Measurements from ENCODE around the gene CRLF3. TPM values are rescaled to one million over a fixed set of nuclear protein-coding genes. Genes with fewer than 3 reads are reported as not detected.

Gene CRLF3
- total and polyA plus RNA-seq, 2 donors (not counting 1 experiment from before 2014, with no cell fraction given) = 31.6 to 83.2 TPM

GRCh38 chr17:30808785-30809286 lies 15.7 kb downstream of the CRLF3 start:
- peak; percentile 86 for DNase-seq
- H3K4me1 Mint-ChIP-seq = peaks cover 65% of the 10 kb centered on the region
- TF ChIP-seq EZH2 (IDR thresholded peaks at IDR 0.05; ENCODE audit: borderline replicate concordance, insufficient read depth, low read depth, low read length, poor library complexity, severe bottlenecking) = no peak
- no peak for TF ChIP-seq CTCF (IDR thresholded peaks at IDR 0.05)
- Histone ChIP-seq H3K9me3 (ENCODE audit: control extremely low read depth in 1 of 3, control insufficient read depth in 2 of 3, insufficient read depth in 1 of 3, low read length in 2 of 3) (no peaks in the 10 kb centered on the region), H3K27ac (ENCODE audit: low read length in 2 of 2) (peak overlapping the region; percentile 73 to 84), H3K4me2 (replicated peaks; ENCODE audit: low read depth, low read length, poor library complexity, severe bottlenecking) (peak overlapping the region; percentile 45), H3K9ac (ENCODE audit: low read length) (peak overlapping the region; percentile 10), H2AFZ (ENCODE audit: insufficient read depth, low read depth, low read length, poor library complexity, severe bottlenecking) (peak overlapping the region; percentile 16), H3K4me1 (ENCODE audit: control insufficient read depth in 2 of 2, insufficient read depth in 2 of 2, low read length in 2 of 2) (peaks cover 59 to 73% of the 10 kb centered on the region in 2 donors), H3K36me3 (replicated peaks in 1 of 2; ENCODE audit: control extremely low read depth in 1 of 2, control insufficient read depth in 1 of 2, extremely low read depth in 1 of 2, insufficient read depth in 2 of 2, low read length in 1 of 2) (peaks cover 1 to 7% of the 10 kb centered on the region in 2 experiments), H3K4me3 (ENCODE audit: control extremely low read depth in 1 of 5, extremely low read depth in 1 of 5, insufficient read depth in 1 of 5, low read depth in 2 of 5, low read length in 4 of 5) (peak overlapping the region in 4 of 5 experiments; percentile 11 to 41 (median 30)), H4K20me1 (ENCODE audit: control insufficient read depth, insufficient read depth, low read length, poor library complexity, severe bottlenecking) (no peaks in the 10 kb centered on the region), H3K79me2 (ENCODE audit: control insufficient read depth, insufficient read depth, low read length) (peaks cover 82% of the 10 kb centered on the region), H3K27me3 (replicated peaks in 1 of 4; ENCODE audit: control extremely low read depth in 1 of 4, control insufficient read depth in 3 of 4, insufficient read depth in 4 of 4, low read length in 3 of 4) (no peaks in the 10 kb centered on the region)
- intact Hi-C loops (cut with micrococcal nuclease) = loop anchor here (1.0 to 5.0 kb wide), 5 partner anchors 8 to 408 kb away; partner anchors contain the start of genes CRLF3, RNF135 and TEFM
- ChIA-PET CTCF (interaction anchor here (0.7 to 14.7 kb wide), 2 partner anchors 15 to 408 kb away, joined by 3 to 207 read pairs; partner anchors contain the start of gene CRLF3), POLR2A (interaction anchor here (1.3 to 5.0 kb wide), 2 partner anchors 13 to 23 kb away, joined by 3 to 66 read pairs; partner anchors contain the start of genes ATAD5 and CRLF3)
- H3K27me3 Mint-ChIP-seq = no peaks in the 10 kb centered on the region
- peak; percentile 96 for ATAC-seq (ENCODE audit: low read depth)
- H3K27ac Mint-ChIP-seq = peak overlapping the region; percentile 97
- 16% methylated on average over 6 of the region's 9 CpGs for WGBS (ENCODE audit: insufficient coverage)
- H3K9me3 Mint-ChIP-seq (ENCODE audit: insufficient read depth) = no peaks in the 10 kb centered on the region
- peak overlapping the region; percentile 87 for H3K4me3 Mint-ChIP-seq

- Mint-ChIP-seq H3K4me1 (peaks cover 58% of the 10 kb centered on the region), H3K9me3 (ENCODE audit: insufficient read depth) (peaks cover 2% of the 10 kb centered on the region), H3K27me3 (no peaks in the 10 kb centered on the region), H3K27ac (peak overlapping the region; percentile 83), H3K4me3 (peak overlapping the region; percentile 74)
- no peak for ATAC-seq (ENCODE audit: low read depth)
- H3K27ac ChIP-seq (ENCODE audit: low read length in 2 of 2) = peak overlapping the region; percentile 27 to 69
- peaks cover 4% of the 10 kb centered on the region for H4K20me1 ChIP-seq (ENCODE audit: control insufficient read depth, insufficient read depth, low read length, poor library complexity, severe bottlenecking)
- H3K9me3 ChIP-seq (ENCODE audit: control extremely low read depth in 1 of 3, control insufficient read depth in 2 of 3, insufficient read depth in 1 of 3, low read length in 2 of 3) = no peaks in the 10 kb centered on the region
- peaks cover 82% of the 10 kb centered on the region for H3K79me2 ChIP-seq (ENCODE audit: control insufficient read depth, insufficient read depth, low read length)
- ChIA-PET POLR2A (interaction anchor here (0.5 to 5.0 kb wide), 2 partner anchors 14 to 201 kb away, joined by 9 to 66 read pairs; partner anchors contain the start of gene CRLF3), CTCF (interaction anchor here (0.7 to 14.7 kb wide), 2 partner anchors 15 to 409 kb away, joined by 3 to 207 read pairs; partner anchors contain the start of gene CRLF3)
- DNase-seq = no peak
- H3K4me2 ChIP-seq (replicated peaks; ENCODE audit: low read depth, low read length, poor library complexity, severe bottlenecking) = peak overlapping the region; percentile 27
- WGBS (ENCODE audit: insufficient coverage) = no CpG with 5 or more reads among the region's 1 CpG
- H3K36me3 ChIP-seq (replicated peaks in 1 of 2; ENCODE audit: control extremely low read depth in 1 of 2, control insufficient read depth in 1 of 2, extremely low read depth in 1 of 2, insufficient read depth in 2 of 2, low read length in 1 of 2) = peaks cover 4 to 13% of the 10 kb centered on the region in 2 experiments
- H3K9ac ChIP-seq (ENCODE audit: low read length) = no peak overlapping the region
- H3K4me3 ChIP-seq (ENCODE audit: control extremely low read depth in 1 of 5, extremely low read depth in 1 of 5, insufficient read depth in 1 of 5, low read depth in 2 of 5, low read length in 4 of 5) = no peak overlapping the region
- H2AFZ ChIP-seq (ENCODE audit: insufficient read depth, low read depth, low read length, poor library complexity, severe bottlenecking) = no peak overlapping the region
- H3K27me3 ChIP-seq (replicated peaks in 1 of 4; ENCODE audit: control extremely low read depth in 1 of 4, control insufficient read depth in 3 of 4, insufficient read depth in 4 of 4, low read length in 3 of 4) = no peaks in the 10 kb centered on the region
- H3K4me1 ChIP-seq (ENCODE audit: control insufficient read depth in 2 of 2, insufficient read depth in 2 of 2, low read length in 2 of 2) = peaks cover 53 to 63% of the 10 kb centered on the region in 2 donors
- TF ChIP-seq EZH2 (IDR thresholded peaks at IDR 0.05; ENCODE audit: borderline replicate concordance, insufficient read depth, low read depth, low read length, poor library complexity, severe bottlenecking) = no peak
- no peak for TF ChIP-seq CTCF (IDR thresholded peaks at IDR 0.05)
- intact Hi-C loops (cut with micrococcal nuclease) = loop anchor here (2.0 to 5.0 kb wide), 2 partner anchors 163 to 409 kb away; partner anchors contain the start of gene RNF135
These were observed 16.6 kb downstream of the CRLF3 start for GRCh38 chr17:30807896-30808295.

Data from B cell (primary cell).